GM18867 (cell line): ENCODE measurements around the gene FBXL15.

Experiments
- ATAC-seq: cut with Tn5 transposase; IDR thresholded peaks from one replicate; pipeline ENCODE4 v1.9.1; 2021; ENCODE audit warnings: mild to moderate bottlenecking, moderate library complexity; ENCODE audit not compliant: unreplicated experiment

Gene FBXL15

GRCh38 chr10:102397222-102398171, 23.1 kb upstream of the FBXL15 start:
- ATAC-seq: no peak

- ATAC-seq: no peak
These were observed 22.2 kb upstream of the FBXL15 start for GRCh38 chr10:102398172-102399020.

DNA sequence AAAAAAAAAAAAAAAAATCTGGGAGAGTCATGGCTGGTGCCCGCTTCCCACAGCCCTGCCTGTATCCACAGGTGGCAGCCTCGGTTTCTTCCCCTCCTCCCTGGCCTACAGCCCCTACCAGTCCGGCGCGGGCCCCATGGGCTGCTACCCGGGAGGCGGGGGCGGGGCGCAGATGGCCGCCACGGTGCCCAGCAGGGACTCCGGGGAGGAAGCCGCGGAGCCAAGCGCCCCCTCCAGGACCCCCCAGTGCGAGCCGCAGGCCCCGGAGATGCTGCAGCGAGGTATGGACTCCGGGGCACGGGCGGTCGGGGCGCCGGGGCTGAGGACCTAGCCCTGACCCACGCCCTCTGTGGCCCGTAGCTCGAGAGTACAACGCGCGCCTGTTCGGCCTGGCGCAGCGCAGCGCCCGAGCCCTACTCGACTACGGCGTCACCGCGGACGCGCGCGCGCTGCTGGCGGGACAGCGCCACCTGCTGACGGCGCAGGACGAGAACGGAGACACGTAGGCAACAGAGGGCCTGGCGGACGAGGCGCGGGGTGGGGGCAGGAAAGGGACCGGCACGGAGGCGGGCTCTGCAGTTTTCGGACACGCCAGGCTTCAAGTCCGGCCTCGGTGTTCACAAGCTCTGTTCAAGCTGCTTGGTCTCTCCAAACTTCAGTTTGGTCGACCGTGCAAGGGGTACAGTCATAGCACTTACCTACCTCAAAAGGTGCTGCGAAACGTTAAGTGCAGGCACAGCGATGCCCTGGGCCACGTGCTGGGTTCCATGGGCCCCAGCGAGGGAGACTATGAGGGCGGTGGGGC, 21.2 kb upstream of the FBXL15 start:
- ATAC-seq: peak; percentile 43

DNA sequence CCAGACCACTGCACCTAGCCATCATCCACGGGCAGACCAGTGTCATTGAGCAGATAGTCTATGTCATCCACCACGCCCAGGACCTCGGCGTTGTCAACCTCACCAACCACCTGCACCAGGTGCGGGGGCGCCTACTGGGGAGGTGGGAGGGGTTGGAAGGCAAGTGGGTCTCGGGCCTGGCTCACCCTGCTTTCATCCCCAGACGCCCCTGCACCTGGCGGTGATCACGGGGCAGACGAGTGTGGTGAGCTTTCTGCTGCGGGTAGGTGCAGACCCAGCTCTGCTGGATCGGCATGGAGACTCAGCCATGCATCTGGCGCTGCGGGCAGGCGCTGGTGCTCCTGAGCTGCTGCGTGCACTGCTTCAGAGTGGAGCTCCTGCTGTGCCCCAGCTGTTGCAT, 20.6 kb upstream of the FBXL15 start:
- no peak for ATAC-seq

- no peak for ATAC-seq
These were observed 19.9 kb upstream of the FBXL15 start for GRCh38 chr10:102400598-102401341.

DNA sequence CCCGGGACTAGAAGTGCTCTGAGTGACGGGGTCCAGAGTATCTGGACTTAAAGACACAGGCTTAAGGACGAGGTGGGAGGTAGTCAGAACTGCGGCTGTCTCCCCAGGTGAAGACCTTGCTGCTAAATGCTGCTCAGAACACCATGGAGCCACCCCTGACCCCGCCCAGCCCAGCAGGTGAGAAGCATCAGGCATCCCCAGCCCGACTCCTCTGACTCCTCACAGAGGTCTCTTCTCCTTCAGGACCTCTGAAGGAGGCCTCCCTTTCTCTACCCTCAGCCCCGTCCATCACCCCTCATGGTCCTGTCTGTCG, 19.3 kb upstream of the FBXL15 start:
- no peak for ATAC-seq

GRCh38 chr10:102401735-102402511, 18.7 kb upstream of the FBXL15 start:
- no peak for ATAC-seq

GRCh38 chr10:102402512-102402896, 18.1 kb upstream of the FBXL15 start:
- ATAC-seq: no peak

GRCh38 chr10:102403115-102403514, 17.5 kb upstream of the FBXL15 start:
- ATAC-seq: no peak

DNA sequence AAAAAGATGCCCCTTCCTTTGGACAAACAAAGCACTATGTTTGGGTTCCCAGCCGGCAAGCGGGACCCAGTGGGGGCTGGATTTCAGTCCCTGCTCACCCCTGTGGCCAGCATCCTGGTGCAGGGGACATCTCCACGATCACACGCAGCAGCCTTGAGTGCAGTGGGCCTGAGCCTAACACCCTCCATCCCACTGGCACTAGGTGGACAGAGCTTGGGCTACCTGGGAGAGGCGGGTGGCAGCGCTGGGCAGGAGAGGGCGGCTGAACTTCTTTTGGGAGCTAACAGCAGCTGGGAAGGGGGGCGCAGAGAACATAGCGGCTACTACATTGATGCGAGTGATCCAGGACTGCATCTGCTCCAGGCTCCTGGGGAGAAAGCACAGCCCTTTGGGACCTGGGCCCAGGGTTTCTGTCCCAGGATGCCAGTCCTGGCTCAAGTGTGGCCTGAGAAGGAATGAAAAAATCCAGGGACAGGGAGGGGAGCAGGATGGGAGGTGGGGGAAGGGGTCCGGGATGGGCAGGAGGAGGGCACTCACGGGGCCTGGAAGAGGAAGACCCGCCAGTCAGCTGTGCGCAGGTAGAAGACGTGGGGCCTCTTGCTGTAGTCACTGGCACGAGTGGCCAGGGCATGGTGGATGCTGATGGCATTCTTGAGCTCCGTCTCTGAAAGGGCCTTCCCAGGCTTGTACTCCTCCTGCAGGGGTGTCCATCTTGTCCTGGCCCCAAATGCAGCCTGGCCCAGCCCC, 16.1 kb upstream of the FBXL15 start:
- no peak for ATAC-seq

GRCh38 chr10:102405108-102405571, 15.5 kb upstream of the FBXL15 start:
- no peak for ATAC-seq

DNA sequence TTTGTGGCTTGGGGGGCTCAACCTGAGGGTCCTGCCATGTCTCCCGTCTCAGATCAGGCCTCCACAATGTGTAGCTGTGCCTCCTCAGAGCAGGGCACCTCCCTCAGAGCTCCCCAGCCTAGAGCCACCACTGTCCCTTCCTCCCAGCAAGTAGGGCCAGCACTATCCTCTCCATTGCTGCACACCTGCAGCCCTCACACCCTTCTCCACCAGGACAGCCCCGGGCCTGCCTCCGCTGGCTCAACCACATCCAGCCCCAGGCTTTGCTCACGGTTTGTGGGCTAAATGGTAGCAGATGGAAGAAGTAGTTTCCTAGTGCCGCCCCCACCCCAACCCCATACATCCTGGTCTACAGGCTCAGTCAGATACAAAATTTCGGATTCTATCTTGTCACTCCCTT, 15.0 kb upstream of the FBXL15 start:
- ATAC-seq: no peak

GRCh38 chr10:102406815-102407214, 13.8 kb upstream of the FBXL15 start:
- no peak for ATAC-seq

- no peak for ATAC-seq
These were observed 13.1 kb upstream of the FBXL15 start for GRCh38 chr10:102407425-102408130.

- no peak for ATAC-seq
These were observed 12.4 kb upstream of the FBXL15 start for GRCh38 chr10:102408131-102408727.

DNA sequence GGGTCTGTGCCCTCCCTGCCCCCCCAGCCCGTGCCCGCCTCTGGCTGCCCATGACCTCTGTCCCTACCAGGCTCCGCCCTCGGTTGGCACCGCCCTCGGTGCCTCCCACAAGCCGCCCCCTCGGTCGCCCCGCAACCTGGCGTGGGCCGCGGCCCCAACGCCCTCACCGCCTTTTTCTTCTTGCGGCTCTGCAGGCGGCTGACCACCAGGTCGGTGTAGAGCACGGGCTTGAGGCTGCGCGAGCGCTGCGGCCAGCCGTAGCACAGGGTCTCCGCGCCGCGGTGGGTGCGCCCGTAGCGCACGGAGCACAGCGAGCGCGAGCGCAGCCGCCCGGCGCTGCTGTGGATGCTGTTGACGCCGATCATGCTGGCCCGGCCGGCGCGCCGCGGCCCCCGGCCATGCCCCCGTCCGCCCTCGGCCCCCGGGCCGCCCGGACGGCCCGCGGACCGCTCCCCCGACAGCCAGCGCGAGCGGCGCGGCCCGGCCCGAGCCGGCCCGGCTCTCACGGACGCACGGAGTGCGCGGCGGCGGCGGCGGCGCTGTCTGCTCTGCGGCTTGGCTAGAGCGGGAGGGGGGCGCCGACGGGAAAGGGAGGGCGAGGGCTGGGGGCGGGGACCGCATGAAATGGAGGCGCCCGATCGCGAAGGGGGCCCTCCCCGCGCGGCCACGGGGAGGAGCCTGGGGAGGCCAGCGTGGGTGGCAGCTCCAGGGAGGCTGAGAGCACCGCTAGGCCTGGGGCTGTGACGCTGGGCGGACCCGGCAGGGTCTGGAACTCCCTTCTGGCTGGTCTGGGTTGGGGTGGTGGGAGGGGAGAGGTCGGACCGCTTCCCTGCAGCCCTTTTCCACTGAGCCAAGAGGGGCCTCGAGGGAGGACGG, 11.7 kb upstream of the FBXL15 start:
- ATAC-seq: no peak
